A673 (cell line): ENCODE results near the gene C1orf21. TPM values are rescaled to one million over a fixed set of nuclear protein-coding genes. Genes with fewer than 3 reads are reported as not detected.

Experiments used
- BruUV-seq: library from RNA; stranded (reverse); fragments of 400-500 nt; replicated peaks from 2 replicates; lab custom pipeline; 2021; lab: Mats Ljungman, UMichigan
- CTCF ChIA-PET: fragments of 300-600 bp; sonication (Branson Sonifier 250); formaldehyde crosslinking; loops from one replicate; lab custom pipeline; 2022; ENCODE audit warnings: antibody characterized with exemption; lab: Charles Lee
- POLR2A ChIA-PET: fragments of 300-600 bp; sonication (Branson Sonifier 250); formaldehyde crosslinking; loops from one replicate; lab custom pipeline; 2022; ENCODE audit warnings: antibody characterized with exemption; ENCODE audit not compliant: low non-redundant PET; lab: Charles Lee
- DNase-seq: peaks from one replicate; pipeline ENCODE4 v3.0.0-alpha.2; 2015; ENCODE audit warnings: low spot score
- H3K27ac ChIP-seq: fragments of 200-600 bp; sonication (generic); 2 replicates; pipeline ENCODE4 v1.5.1; 2016; ENCODE audit warnings: mixed run types, low read depth, mild to moderate bottlenecking, mixed read lengths, antibody characterized with exemption, low read length; ENCODE audit not compliant: poor library complexity, severe bottlenecking
- H3K27me3 ChIP-seq: fragments of 200-600 bp; sonication (generic); replicated peaks from 2 replicates; pipeline ENCODE4 v1.6.1; 2017; ENCODE audit warnings: mixed run types, low read depth, mild to moderate bottlenecking, mixed read lengths, antibody characterized with exemption, low read length; ENCODE audit not compliant: insufficient read depth, poor library complexity
- H3K36me3 ChIP-seq: fragments of 200-600 bp; sonication (generic); 2 replicates; pipeline ENCODE4 v1.6.1; 2016; ENCODE audit warnings: mixed run types, mild to moderate bottlenecking, mixed read lengths, antibody characterized with exemption, low read length; ENCODE audit not compliant: insufficient read depth, poor library complexity, severe bottlenecking
- H3K4me1 ChIP-seq: fragments of 200-600 bp; sonication (generic); 2 replicates; pipeline ENCODE4 v1.6.1; 2017; ENCODE audit warnings: mixed run types, mild to moderate bottlenecking, mixed read lengths, antibody characterized with exemption, low read length; ENCODE audit not compliant: insufficient read depth, poor library complexity, severe bottlenecking
- H3K4me3 ChIP-seq: fragments of 200-600 bp; sonication (generic); 2 replicates; pipeline ENCODE4 v1.5.1; 2016; ENCODE audit warnings: low read depth, mixed run types, mild to moderate bottlenecking, mixed read lengths, low read length; ENCODE audit not compliant: poor library complexity, severe bottlenecking
- H3K9me3 ChIP-seq: fragments of 200-600 bp; sonication (generic); 2 replicates; pipeline ENCODE4 v1.6.1; 2016; ENCODE audit warnings: mixed run types, low read depth, mild to moderate bottlenecking, mixed read lengths, antibody characterized with exemption, low read length; ENCODE audit not compliant: poor library complexity, severe bottlenecking
- EZH2 ChIP-seq: fragments of 200-600 bp; sonication (generic); IDR thresholded peaks from 2 replicates; pipeline ENCODE4 v1.6.1; 2017; ENCODE audit warnings: borderline replicate concordance, low read depth, mild to moderate bottlenecking, mixed read lengths, antibody characterized with exemption, low read length; ENCODE audit not compliant: poor library complexity, severe bottlenecking
- intact Hi-C: fragments of 100-400 bp; cut with micrococcal nuclease; formaldehyde crosslinking; loops from one replicate; pipeline ENCODE4 v1.10.0; 2022; ENCODE audit not compliant: unreplicated experiment
- total RNA-seq: library from RNA; stranded (reverse); gene quantifications from 2 replicates; pipeline ENCODE4 v1.2.3, GENCODE V29; 2021
- TF ChIP-seq, protein P1 (sequence below): fragments of 300-800, 200-600 bp; sonication (generic); conservative IDR thresholded peaks from 2 replicates; pipeline ENCODE4 v1.5.1; 2017; ENCODE audit warnings: low read depth, mild to moderate bottlenecking, antibody characterized with exemption, low read length, moderate library complexity, mixed read lengths

The C1orf21 gene
- total RNA-seq, 1 experiment from 2014 or later, result 31.3 TPM

DNA sequence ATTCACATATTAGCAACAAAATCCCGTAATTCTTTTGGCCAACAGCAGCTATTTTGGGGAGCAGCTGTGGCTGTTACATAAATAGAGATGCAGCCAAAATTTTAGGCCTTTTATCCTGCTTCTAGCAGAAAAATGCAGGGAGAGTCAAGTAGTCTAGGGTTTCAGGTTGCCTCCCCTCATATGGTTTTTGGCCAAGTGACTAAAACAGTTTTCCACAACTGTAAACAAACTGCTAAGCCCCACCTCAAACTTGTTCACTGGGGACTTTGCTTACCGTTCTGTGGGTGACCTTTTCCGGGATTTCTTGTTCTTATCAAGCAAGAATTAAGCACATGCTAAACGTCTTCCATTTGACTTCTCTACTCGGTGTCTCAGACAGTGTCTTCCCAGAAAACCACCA lies 234.4 kb downstream of the C1orf21 start:
- ChIA-PET POLR2A (no interaction called here), CTCF (no interaction called here)
- H3K4me1 ChIP-seq, result peaks cover 16% of the 10 kb centered on the region
- H3K36me3 ChIP-seq, result no peaks in the 10 kb centered on the region
- H3K9me3 ChIP-seq, result no peaks in the 10 kb centered on the region
- TF ChIP-seq EZH2, result no peak
- TF ChIP-seq, protein P1, sequence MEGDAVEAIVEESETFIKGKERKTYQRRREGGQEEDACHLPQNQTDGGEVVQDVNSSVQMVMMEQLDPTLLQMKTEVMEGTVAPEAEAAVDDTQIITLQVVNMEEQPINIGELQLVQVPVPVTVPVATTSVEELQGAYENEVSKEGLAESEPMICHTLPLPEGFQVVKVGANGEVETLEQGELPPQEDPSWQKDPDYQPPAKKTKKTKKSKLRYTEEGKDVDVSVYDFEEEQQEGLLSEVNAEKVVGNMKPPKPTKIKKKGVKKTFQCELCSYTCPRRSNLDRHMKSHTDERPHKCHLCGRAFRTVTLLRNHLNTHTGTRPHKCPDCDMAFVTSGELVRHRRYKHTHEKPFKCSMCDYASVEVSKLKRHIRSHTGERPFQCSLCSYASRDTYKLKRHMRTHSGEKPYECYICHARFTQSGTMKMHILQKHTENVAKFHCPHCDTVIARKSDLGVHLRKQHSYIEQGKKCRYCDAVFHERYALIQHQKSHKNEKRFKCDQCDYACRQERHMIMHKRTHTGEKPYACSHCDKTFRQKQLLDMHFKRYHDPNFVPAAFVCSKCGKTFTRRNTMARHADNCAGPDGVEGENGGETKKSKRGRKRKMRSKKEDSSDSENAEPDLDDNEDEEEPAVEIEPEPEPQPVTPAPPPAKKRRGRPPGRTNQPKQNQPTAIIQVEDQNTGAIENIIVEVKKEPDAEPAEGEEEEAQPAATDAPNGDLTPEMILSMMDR, result no peak
- H3K4me3 ChIP-seq, result no peak overlapping the region
- intact Hi-C loops, result no loop called here
- no peak overlapping the region for H3K27ac ChIP-seq
- no peaks in the 10 kb centered on the region for H3K27me3 ChIP-seq
- BruUV-seq, result no TSS peak
- DNase-seq, result no peak

DNA sequence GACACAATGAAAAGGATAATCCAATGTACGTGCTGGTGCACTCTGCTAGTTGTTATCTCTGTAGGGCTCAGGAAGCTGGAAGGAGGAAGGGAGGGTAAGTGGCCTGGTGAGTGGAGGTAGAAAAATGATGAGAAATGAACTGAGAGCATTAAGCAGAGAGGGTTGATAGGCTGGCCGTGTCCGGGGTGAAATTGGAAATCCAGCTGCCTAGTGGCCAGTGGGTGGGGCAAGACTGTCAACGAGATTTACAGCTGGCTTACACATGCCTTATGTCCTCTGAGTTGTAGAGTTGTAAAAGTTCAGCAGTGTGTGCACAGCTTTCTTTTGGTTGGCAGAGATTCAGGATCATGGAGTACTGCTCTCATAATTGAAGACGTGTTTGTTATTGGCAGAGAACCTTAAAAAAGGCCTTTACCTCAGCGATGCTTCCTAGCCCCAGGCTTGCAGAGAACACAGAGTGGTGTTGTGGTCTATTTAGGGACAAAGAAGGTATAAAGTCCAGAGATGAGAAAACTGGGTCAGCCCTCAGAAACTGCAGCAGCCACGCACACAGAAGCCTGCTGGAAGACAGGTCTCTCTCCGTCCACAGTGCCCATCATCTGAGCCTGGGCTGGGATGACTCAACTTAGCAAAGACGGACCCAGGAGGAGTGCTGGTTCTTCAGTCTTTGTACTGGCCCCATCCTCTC lies 235.5 kb downstream of the C1orf21 start:
- Histone ChIP-seq H3K9me3 (no peaks in the 10 kb centered on the region), H3K27me3 (no peaks in the 10 kb centered on the region), H3K4me1 (peaks cover 16% of the 10 kb centered on the region), H3K27ac (no peak overlapping the region), H3K36me3 (no peaks in the 10 kb centered on the region), H3K4me3 (no peak overlapping the region)
- no TSS peak for BruUV-seq
- intact Hi-C loops, result no loop called here
- CTCF ChIA-PET, result no interaction called here
- peak; percentile 48 for DNase-seq
- TF ChIP-seq EZH2, result no peak
- TF ChIP-seq, protein P1, result no peak
- POLR2A ChIA-PET, result no interaction called here

DNA sequence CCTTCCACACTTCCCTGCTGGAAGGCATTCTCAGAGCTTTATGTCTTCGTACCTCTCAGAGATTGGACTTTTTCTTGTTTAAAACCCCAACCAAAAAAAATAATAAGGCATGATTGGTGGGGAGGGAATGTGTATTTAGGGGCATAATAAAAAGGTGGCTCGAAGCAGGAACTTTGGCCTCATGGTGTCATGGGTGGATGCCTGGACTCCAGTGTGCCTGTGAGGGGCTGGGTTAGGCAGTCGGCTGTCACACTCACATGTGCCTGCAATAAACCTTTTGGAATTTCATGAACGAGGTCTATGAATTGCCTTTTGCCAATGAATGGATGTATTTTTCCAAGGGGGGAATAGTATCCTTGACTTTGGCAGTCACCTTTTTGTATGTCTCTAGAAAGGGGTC lies 236.6 kb downstream of the C1orf21 start:
- Histone ChIP-seq H3K4me1 (peaks cover 16% of the 10 kb centered on the region), H3K27me3 (no peaks in the 10 kb centered on the region), H3K27ac (no peak overlapping the region), H3K4me3 (no peak overlapping the region), H3K9me3 (no peaks in the 10 kb centered on the region), H3K36me3 (no peaks in the 10 kb centered on the region)
- intact Hi-C loops, result no loop called here
- TF ChIP-seq, protein P1, result no peak
- TF ChIP-seq EZH2, result no peak
- CTCF ChIA-PET, result no interaction called here
- POLR2A ChIA-PET, result no interaction called here
- DNase-seq, result no peak
- BruUV-seq, result no TSS peak
